Loucy (cell line): ENCODE data around the gene VKORC1.

ENCODE experiments used
- EZH2phosphoT487 ChIP-seq: fragments of 200-600 bp; IDR thresholded peaks from 2 replicates; pipeline ENCODE4 v1.6.1; 2018; ENCODE audit warnings: antibody characterized with exemption, mild to moderate bottlenecking, moderate library complexity, borderline replicate concordance
- TF ChIP-seq, protein P1 (sequence below): fragments of 200-600 bp; sonication (generic); conservative IDR thresholded peaks from 2 replicates; pipeline ENCODE4 v1.5.1; 2014; ENCODE audit warnings: mild to moderate bottlenecking, antibody characterized with exemption, low read length

DNA sequence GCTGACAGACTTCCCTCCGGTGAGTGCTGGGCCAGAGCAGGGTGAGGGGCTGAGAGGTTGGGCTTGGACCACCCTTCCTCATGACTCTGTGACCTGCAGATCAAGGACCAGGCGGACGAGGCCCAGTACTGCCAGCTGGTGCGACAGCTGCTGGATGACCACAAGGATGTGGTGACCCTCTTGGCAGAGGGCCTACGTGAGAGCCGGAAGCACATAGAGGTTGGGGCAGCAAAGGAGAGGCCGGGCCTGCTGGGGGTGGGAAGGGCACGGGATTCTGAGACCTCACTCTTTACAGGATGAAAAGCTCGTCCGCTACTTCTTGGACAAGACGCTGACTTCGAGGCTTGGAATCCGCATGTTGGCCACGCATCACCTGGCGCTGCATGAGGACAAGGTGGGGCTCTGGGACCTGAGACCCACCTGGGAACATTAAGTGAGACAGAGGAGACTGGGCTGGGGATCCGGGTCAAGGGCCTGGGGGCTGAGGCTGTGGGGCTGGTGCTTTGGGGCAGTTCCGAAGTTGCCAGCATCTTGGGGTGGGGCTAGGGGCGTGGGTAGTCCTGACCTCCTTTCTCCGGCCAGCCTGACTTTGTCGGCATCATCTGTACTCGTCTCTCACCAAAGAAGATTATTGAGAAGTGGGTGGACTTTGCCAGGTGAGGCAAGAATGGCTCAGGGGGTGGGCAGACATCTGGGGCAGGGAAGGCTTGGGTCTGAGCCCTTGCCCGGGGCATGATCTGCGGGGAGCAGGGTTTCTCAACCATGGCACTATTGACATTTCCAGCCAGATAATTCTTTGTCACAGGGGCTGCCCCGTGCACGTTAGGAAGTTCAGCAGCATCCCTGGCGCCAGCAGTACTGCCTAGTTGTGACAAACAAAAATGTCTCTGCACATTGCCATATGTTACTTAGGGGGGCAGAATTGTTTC lies 15.8 kb upstream of the VKORC1 start:
- TF ChIP-seq, protein P1, sequence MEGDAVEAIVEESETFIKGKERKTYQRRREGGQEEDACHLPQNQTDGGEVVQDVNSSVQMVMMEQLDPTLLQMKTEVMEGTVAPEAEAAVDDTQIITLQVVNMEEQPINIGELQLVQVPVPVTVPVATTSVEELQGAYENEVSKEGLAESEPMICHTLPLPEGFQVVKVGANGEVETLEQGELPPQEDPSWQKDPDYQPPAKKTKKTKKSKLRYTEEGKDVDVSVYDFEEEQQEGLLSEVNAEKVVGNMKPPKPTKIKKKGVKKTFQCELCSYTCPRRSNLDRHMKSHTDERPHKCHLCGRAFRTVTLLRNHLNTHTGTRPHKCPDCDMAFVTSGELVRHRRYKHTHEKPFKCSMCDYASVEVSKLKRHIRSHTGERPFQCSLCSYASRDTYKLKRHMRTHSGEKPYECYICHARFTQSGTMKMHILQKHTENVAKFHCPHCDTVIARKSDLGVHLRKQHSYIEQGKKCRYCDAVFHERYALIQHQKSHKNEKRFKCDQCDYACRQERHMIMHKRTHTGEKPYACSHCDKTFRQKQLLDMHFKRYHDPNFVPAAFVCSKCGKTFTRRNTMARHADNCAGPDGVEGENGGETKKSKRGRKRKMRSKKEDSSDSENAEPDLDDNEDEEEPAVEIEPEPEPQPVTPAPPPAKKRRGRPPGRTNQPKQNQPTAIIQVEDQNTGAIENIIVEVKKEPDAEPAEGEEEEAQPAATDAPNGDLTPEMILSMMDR: no peak
- no peak for TF ChIP-seq EZH2phosphoT487
